Panc1 (cell line): Measurements from ENCODE around the gene TTLL11. TPM values are rescaled to one million over a fixed set of nuclear protein-coding genes. Genes with fewer than 3 reads are reported as not detected.

Experiments used
- ATAC-seq: fragments of 200-7000 bp; cut with Tn5 transposase; 2 replicates; pipeline ENCODE4 v1.9.1; 2020; ENCODE audit warnings: mild to moderate bottlenecking, moderate library complexity
- BruUV-seq: library from RNA; stranded (reverse); fragments of 400-500 nt; replicated peaks from 2 replicates; lab custom pipeline; 2021; lab: Mats Ljungman, UMichigan
- CTCF ChIA-PET: fragments of 300-600 bp; sonication (Branson Sonifier 250); formaldehyde crosslinking; loops from one replicate; lab custom pipeline; 2022; ENCODE audit warnings: antibody characterized with exemption; lab: Charles Lee
- POLR2A ChIA-PET: fragments of 300-600 bp; sonication (Branson Sonifier 250); formaldehyde crosslinking; loops from one replicate; lab custom pipeline; 2022; ENCODE audit warnings: antibody characterized with exemption; lab: Charles Lee
- DNase-seq: peaks from one replicate; pipeline ENCODE4 v3.0.0-alpha.2; 2010; ENCODE audit warnings: low read depth, low spot score
- H3K27ac ChIP-seq: 2 replicates; pipeline ENCODE4 v1.5.1; 2011; ENCODE audit warnings: mild to moderate bottlenecking, low read length, inconsistent platforms
- H3K27me3 ChIP-seq: fragments of 200-500 bp; sonication (Bioruptor generic); 2 replicates; pipeline ENCODE4 v1.6.0; 2014; ENCODE audit warnings: low read length, inconsistent platforms; ENCODE audit not compliant: control insufficient read depth, insufficient read depth
- H3K36me3 ChIP-seq: fragments of 200-500 bp; sonication (Bioruptor generic); 2 replicates; pipeline ENCODE4 v1.5.1; 2014; ENCODE audit warnings: inconsistent platforms, mild to moderate bottlenecking, low read length, moderate library complexity; ENCODE audit not compliant: control insufficient read depth, insufficient read depth
- H3K4me1 ChIP-seq: 2 replicates; pipeline ENCODE4 v1.5.1; 2011; ENCODE audit warnings: inconsistent platforms, mild to moderate bottlenecking, low read length, moderate library complexity; ENCODE audit not compliant: control insufficient read depth, insufficient read depth
- H3K4me3 ChIP-seq, 2 experiments: 2 replicates each; pipeline ENCODE4 v1.5.1; 2011 to 2012; ENCODE audit warnings: low read depth in 2 of 2, low read length in 2 of 2, mild to moderate bottlenecking in 2 of 2, inconsistent platforms in 1 of 2, moderate library complexity in 1 of 2
- H3K9me3 ChIP-seq: fragments of 200-500 bp; sonication (Bioruptor generic); 2 replicates; pipeline ENCODE4 v1.5.1; 2014; ENCODE audit warnings: low read depth, mild to moderate bottlenecking, inconsistent platforms, low read length, moderate library complexity; ENCODE audit not compliant: control insufficient read depth, insufficient read depth
- POLR2AphosphoS5 ChIP-seq: IDR thresholded peaks from 2 replicates; pipeline ENCODE4 v1.6.1; 2012; ENCODE audit warnings: mild to moderate bottlenecking, low read depth, low read length, moderate library complexity
- SIN3A ChIP-seq: IDR thresholded peaks from 2 replicates; pipeline ENCODE4 v1.6.1; 2012; ENCODE audit warnings: low read depth, mild to moderate bottlenecking, low read length, moderate library complexity, borderline replicate concordance; ENCODE audit not compliant: insufficient read depth
- TCF7L2 ChIP-seq: IDR thresholded peaks from 2 replicates; pipeline ENCODE4 v1.6.1; 2011; ENCODE audit warnings: mild to moderate bottlenecking, low read depth, low read length, inconsistent platforms
- in situ Hi-C: cut with HindIII; loops from 2 replicates; pipeline ENCODE4 v1.10.0; 2016; ENCODE audit warnings: low sequenced_read_pairs, low pct_unique_long_range_greater_than_20kb
- intact Hi-C: fragments of 100-400 bp; cut with micrococcal nuclease; formaldehyde crosslinking; loops from one replicate; pipeline ENCODE4 v1.10.0; 2022; ENCODE audit not compliant: unreplicated experiment
- total RNA-seq: library from RNA; stranded (reverse); gene quantifications from one replicate; pipeline ENCODE4 v1.2.1, GENCODE V29; 2021; ENCODE audit not compliant: unreplicated experiment
- TF ChIP-seq, protein P1 (sequence below): fragments of 450-650 bp; IDR thresholded peaks from 2 replicates; pipeline ENCODE4 v1.5.1; 2017; ENCODE audit warnings: mild to moderate bottlenecking
- TF ChIP-seq, protein P2 (sequence below), 2 experiments: IDR thresholded peaks; 2 replicates each; pipeline ENCODE4 v1.6.1; 2011 to 2012; ENCODE audit warnings: low read depth in 2 of 2, control low read depth in 1 of 2, low read length in 1 of 2, mild to moderate bottlenecking in 1 of 2, moderate library complexity in 1 of 2; ENCODE audit not compliant: insufficient read depth in 1 of 2

Gene TTLL11
- total RNA-seq, 1 experiment from 2014 or later, result 1.1 TPM

DNA sequence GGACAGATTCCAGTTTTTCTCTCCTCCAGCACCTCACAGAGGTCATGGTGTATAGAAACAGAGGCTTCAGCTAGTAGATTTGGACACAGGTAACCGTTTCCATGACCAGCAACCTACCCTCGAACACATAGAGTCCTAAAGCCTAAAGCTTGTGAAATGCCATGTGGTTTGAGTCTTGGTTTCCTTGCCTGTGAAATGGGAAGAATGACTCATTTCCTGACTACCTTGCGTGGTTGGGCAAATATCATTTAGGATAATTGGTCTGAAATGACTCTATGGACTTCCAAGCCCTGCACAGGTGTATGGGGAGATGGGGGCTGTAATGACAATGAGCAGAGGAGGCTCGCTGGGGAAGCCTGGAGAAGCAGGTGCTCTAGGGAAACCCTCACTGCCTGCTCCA, 134.6 kb downstream of the TTLL11 start:
- BruUV-seq, result no TSS peak
- TF ChIP-seq, protein P1, sequence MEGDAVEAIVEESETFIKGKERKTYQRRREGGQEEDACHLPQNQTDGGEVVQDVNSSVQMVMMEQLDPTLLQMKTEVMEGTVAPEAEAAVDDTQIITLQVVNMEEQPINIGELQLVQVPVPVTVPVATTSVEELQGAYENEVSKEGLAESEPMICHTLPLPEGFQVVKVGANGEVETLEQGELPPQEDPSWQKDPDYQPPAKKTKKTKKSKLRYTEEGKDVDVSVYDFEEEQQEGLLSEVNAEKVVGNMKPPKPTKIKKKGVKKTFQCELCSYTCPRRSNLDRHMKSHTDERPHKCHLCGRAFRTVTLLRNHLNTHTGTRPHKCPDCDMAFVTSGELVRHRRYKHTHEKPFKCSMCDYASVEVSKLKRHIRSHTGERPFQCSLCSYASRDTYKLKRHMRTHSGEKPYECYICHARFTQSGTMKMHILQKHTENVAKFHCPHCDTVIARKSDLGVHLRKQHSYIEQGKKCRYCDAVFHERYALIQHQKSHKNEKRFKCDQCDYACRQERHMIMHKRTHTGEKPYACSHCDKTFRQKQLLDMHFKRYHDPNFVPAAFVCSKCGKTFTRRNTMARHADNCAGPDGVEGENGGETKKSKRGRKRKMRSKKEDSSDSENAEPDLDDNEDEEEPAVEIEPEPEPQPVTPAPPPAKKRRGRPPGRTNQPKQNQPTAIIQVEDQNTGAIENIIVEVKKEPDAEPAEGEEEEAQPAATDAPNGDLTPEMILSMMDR, result no peak
- TF ChIP-seq SIN3A (no peak), POLR2AphosphoS5 (no peak), TCF7L2 (no peak)
- TF ChIP-seq, protein P2, sequence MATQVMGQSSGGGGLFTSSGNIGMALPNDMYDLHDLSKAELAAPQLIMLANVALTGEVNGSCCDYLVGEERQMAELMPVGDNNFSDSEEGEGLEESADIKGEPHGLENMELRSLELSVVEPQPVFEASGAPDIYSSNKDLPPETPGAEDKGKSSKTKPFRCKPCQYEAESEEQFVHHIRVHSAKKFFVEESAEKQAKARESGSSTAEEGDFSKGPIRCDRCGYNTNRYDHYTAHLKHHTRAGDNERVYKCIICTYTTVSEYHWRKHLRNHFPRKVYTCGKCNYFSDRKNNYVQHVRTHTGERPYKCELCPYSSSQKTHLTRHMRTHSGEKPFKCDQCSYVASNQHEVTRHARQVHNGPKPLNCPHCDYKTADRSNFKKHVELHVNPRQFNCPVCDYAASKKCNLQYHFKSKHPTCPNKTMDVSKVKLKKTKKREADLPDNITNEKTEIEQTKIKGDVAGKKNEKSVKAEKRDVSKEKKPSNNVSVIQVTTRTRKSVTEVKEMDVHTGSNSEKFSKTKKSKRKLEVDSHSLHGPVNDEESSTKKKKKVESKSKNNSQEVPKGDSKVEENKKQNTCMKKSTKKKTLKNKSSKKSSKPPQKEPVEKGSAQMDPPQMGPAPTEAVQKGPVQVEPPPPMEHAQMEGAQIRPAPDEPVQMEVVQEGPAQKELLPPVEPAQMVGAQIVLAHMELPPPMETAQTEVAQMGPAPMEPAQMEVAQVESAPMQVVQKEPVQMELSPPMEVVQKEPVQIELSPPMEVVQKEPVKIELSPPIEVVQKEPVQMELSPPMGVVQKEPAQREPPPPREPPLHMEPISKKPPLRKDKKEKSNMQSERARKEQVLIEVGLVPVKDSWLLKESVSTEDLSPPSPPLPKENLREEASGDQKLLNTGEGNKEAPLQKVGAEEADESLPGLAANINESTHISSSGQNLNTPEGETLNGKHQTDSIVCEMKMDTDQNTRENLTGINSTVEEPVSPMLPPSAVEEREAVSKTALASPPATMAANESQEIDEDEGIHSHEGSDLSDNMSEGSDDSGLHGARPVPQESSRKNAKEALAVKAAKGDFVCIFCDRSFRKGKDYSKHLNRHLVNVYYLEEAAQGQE (IDR thresholded peaks at IDR 0.05; ENCODE audit: insufficient read depth in 1 of 2, low read depth in 2 of 2, low read length in 1 of 2), result no peak
- DNase-seq (no peak), ATAC-seq (no peak)
- Histone ChIP-seq H3K27me3 (no peaks in the 10 kb centered on the region), H3K4me1 (no peaks in the 10 kb centered on the region), H3K9me3 (no peaks in the 10 kb centered on the region), H3K27ac (no peak overlapping the region), H3K36me3 (no peaks in the 10 kb centered on the region), H3K4me3 (no peak overlapping the region)
- intact Hi-C loops (no loop called here), in situ Hi-C loops (no loop called here)
- ChIA-PET CTCF (no interaction called here), POLR2A (interaction anchor here (0.5 kb wide), 1 partner anchor 19 kb away, joined by 4 read pairs; no protein-coding TSS in a partner anchor)

DNA sequence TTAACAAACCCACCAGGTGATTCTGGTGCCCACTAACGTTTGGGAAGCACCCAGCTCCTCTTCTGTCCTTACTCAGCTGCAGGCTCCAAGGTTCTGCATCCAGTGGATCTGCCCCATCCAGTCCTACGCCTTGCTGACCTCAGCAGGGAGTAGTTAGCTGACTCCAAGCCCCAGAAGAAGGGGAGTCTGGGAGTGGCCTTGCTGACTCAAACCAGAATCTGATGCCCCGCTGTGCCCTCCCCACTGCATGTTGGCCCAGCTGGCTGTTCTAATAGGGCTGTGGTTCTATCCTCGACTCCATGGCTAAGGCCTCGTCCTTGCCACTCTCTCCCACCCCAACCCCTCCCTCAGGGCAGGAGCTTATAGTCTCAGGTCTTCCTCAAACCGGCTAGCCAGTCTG, 136.3 kb downstream of the TTLL11 start:
- no TSS peak for BruUV-seq
- H3K4me1 ChIP-seq, result no peaks in the 10 kb centered on the region
- in situ Hi-C loops, result no loop called here
- TF ChIP-seq, protein P2 (IDR thresholded peaks at IDR 0.05; ENCODE audit: insufficient read depth in 1 of 2, low read depth in 2 of 2, low read length in 1 of 2), result no peak
- no peak for TF ChIP-seq TCF7L2
- TF ChIP-seq, protein P1, result no peak
- TF ChIP-seq SIN3A, result no peak
- no peak for TF ChIP-seq POLR2AphosphoS5
- H3K9me3 ChIP-seq, result no peaks in the 10 kb centered on the region
- ChIA-PET CTCF (no interaction called here), POLR2A (no interaction called here)
- H3K27me3 ChIP-seq, result no peaks in the 10 kb centered on the region
- intact Hi-C loops, result no loop called here
- DNase-seq (no peak), ATAC-seq (no peak)
- no peak overlapping the region for H3K27ac ChIP-seq
- no peaks in the 10 kb centered on the region for H3K36me3 ChIP-seq
- H3K4me3 ChIP-seq, result no peak overlapping the region
